Posterior cingulate gyrus (tissue), 11 donors: Measurements from ENCODE around the gene TENM3.

Experiments
- DNase-seq, 10 donors: peaks; one replicate each; pipeline versions ENCODE4 v3.0.0 to v3.0.0-alpha.2; 2020 to 2021; ENCODE audit warnings: mixed read lengths in 3 of 10
- intact Hi-C: fragments of 100-400 bp; cut with DNase I; formaldehyde crosslinking; loops from one replicate; pipeline ENCODE4 v1.15.1; 2023

Gene TENM3

GRCh38 chr4:182645511-182645910, 402.3 kb downstream of the TENM3 start:
- intact Hi-C loops: no loop called here
- DNase-seq: no peak

GRCh38 chr4:182647646-182648300, 404.6 kb downstream of the TENM3 start:
- intact Hi-C loops: no loop called here
- DNase-seq: no peak

- DNase-seq: no peak
- intact Hi-C loops: no loop called here
Observed at GRCh38 chr4:182648766-182649165, 405.6 kb downstream of the TENM3 start.

- DNase-seq: no peak
- intact Hi-C loops: no loop called here
Observed at GRCh38 chr4:182649698-182650477, 406.7 kb downstream of the TENM3 start.

GRCh38 chr4:182653596-182653995, 410.4 kb downstream of the TENM3 start:
- intact Hi-C loops: no loop called here
- DNase-seq: no peak

- DNase-seq: no peak
- intact Hi-C loops: no loop called here
Observed at GRCh38 chr4:182655340-182655739, 412.1 kb downstream of the TENM3 start.

- intact Hi-C loops: no loop called here
- DNase-seq: no peak
Observed at GRCh38 chr4:182662551-182662950, 419.3 kb downstream of the TENM3 start.

GRCh38 chr4:182671231-182671630, 428.0 kb downstream of the TENM3 start:
- intact Hi-C loops: no loop called here
- DNase-seq: no peak

GRCh38 chr4:182671749-182672148, 428.5 kb downstream of the TENM3 start:
- intact Hi-C loops: no loop called here
- DNase-seq: no peak

GRCh38 chr4:182678590-182678989, 435.4 kb downstream of the TENM3 start:
- intact Hi-C loops: no loop called here
- DNase-seq: no peak

GRCh38 chr4:182679533-182679932, 436.3 kb downstream of the TENM3 start:
- intact Hi-C loops: no loop called here

GRCh38 chr4:182680234-182680653, 437.0 kb downstream of the TENM3 start:
- peak in 1 of 10 donors; percentile 17 for DNase-seq
- intact Hi-C loops: no loop called here

More at GRCh38 chr4:182679533-182679932, 436.3 kb downstream of the TENM3 start:
- DNase-seq: no peak

- intact Hi-C loops: no loop called here
Observed at GRCh38 chr4:182683661-182684060, 440.5 kb downstream of the TENM3 start.

GRCh38 chr4:182684796-182685195, 441.6 kb downstream of the TENM3 start:
- DNase-seq: no peak
- intact Hi-C loops: no loop called here

More at GRCh38 chr4:182683661-182684060, 440.5 kb downstream of the TENM3 start:
- no peak for DNase-seq

GRCh38 chr4:182688081-182688480, 444.9 kb downstream of the TENM3 start:
- intact Hi-C loops: no loop called here
- DNase-seq: peak in 1 of 10 donors; percentile 79

GRCh38 chr4:182694551-182694950, 451.3 kb downstream of the TENM3 start:
- no peak for DNase-seq
- intact Hi-C loops: no loop called here

- no peak for DNase-seq
- intact Hi-C loops: no loop called here
Observed at GRCh38 chr4:182695009-182695408, 451.8 kb downstream of the TENM3 start.

- DNase-seq: no peak
- intact Hi-C loops: no loop called here
Observed at GRCh38 chr4:182695842-182696241, 452.6 kb downstream of the TENM3 start.

GRCh38 chr4:182697094-182697493, 453.9 kb downstream of the TENM3 start:
- DNase-seq: peak in 1 of 10 donors; percentile 60
- intact Hi-C loops: no loop called here

- intact Hi-C loops: no loop called here
- DNase-seq: no peak
Observed at GRCh38 chr4:182698212-182698611, 455.0 kb downstream of the TENM3 start.

GRCh38 chr4:182699201-182699600, 456.0 kb downstream of the TENM3 start:
- intact Hi-C loops: no loop called here
- no peak for DNase-seq

GRCh38 chr4:182699795-182700194, 456.6 kb downstream of the TENM3 start:
- no peak for DNase-seq
- intact Hi-C loops: no loop called here
